Activated naive CD8-positive, alpha-beta T cell (primary cell): ENCODE results near the gene CLIC4.
"Not testable (repeated sequence)": the region's sequence is repeated elsewhere in the genome, so short reads cannot be mapped to it uniquely, and the experiment has no call there.

ENCODE experiments used
- H3K27ac Mint-ChIP-seq: one replicate; pipeline ENCODE4 v1.8.0; 2021; ENCODE audit warnings: mixed read lengths
- H3K27me3 Mint-ChIP-seq: one replicate; pipeline ENCODE4 v1.8.0; 2021; ENCODE audit warnings: mixed read lengths
- H3K36me3 Mint-ChIP-seq: one replicate; pipeline ENCODE4 v1.8.0; 2021; ENCODE audit warnings: mixed read lengths
- H3K4me1 Mint-ChIP-seq: one replicate; pipeline ENCODE4 v1.8.0; 2021; ENCODE audit warnings: low read depth, mixed read lengths
- H3K4me3 Mint-ChIP-seq: one replicate; pipeline ENCODE4 v1.8.0; 2021; ENCODE audit warnings: mild to moderate bottlenecking, mixed read lengths
- H3K9me3 Mint-ChIP-seq: one replicate; pipeline ENCODE4 v1.8.0; 2021; ENCODE audit warnings: low read depth, mixed read lengths

The CLIC4 gene

DNA sequence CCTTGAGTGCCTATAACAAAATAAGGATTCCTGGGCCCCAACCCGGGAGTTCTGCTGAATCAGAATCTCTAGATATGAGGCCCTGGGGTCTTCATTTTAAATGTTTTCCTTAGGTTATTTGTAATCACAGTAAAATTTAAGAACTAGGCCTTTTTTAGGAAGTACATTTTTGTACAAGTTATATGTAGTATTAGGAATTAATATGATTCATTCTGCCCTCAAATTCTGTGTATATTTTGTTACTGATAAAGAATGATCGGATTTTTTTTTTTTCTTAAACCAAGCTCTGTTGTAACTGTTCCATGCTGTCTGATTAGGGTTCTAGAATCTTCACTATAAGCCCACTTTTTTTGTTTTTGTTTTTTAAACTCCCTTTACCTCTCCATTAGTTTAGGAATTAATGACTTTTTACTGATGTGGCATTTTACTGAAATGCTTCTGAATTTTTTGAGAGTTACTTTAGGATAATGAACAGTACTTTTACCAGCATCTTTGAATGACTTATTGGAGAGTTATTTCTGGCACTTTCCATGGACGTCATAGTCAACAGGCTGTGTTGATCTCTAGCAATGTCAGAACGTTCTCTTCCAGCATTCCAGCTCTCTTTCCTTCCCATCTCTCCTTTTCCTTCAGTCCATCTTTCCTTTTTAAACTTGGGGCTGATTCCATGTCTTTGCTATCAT, 48.3 kb downstream of the CLIC4 start:
- no peak overlapping the region for H3K27ac Mint-ChIP-seq
- H3K4me1 Mint-ChIP-seq: no peaks in the 10 kb centered on the region
- H3K27me3 Mint-ChIP-seq: peaks cover 1% of the 10 kb centered on the region
- peaks cover 3% of the 10 kb centered on the region for H3K9me3 Mint-ChIP-seq
- H3K36me3 Mint-ChIP-seq: peaks cover 2% of the 10 kb centered on the region
- H3K4me3 Mint-ChIP-seq: no peak overlapping the region

DNA sequence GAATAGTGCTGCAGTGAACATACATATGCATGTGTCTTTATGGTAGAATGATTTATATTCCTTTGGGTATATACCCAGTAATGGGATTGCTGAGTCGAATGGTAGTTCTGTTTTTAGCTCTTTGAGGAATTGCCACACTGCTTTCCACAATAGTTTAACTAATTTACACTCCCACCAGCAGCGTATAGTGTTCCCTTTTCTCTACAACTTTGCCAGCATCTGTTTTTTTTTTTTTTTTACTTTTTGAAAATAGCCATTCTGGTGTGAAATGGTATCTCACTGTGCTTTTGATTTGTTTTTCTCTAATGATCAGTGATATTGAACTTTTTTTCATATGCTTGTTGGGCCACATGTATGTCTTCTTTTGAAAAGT, 48.9 kb downstream of the CLIC4 start:
- not testable (repeated sequence) for H3K4me1 Mint-ChIP-seq, H3K9me3 Mint-ChIP-seq, H3K27me3 Mint-ChIP-seq, H3K27ac Mint-ChIP-seq, H3K36me3 Mint-ChIP-seq, H3K4me3 Mint-ChIP-seq

DNA sequence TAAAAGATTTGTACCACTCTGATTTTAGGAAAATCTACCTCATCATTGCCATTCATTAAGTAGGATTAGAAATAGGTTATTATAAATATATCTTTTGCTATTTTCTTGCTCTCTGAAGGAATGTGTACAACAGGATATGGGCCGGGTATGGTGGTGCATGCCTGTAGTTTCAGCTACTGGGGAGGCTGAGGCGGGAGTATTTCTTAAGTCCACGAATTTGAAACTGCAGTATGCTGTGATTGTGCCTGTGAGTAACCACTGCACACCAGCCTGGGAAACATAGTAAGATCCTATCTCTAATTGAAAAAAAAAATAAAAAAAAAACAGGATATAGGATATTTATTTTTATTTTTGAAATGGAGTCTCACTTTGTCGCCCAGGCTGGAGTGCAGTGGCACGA, 50.0 kb downstream of the CLIC4 start:
- no peak overlapping the region for H3K27ac Mint-ChIP-seq
- no peak overlapping the region for H3K4me3 Mint-ChIP-seq
- peaks cover 3% of the 10 kb centered on the region for H3K9me3 Mint-ChIP-seq
- H3K4me1 Mint-ChIP-seq: no peaks in the 10 kb centered on the region
- peaks cover 2% of the 10 kb centered on the region for H3K36me3 Mint-ChIP-seq
- peaks cover 1% of the 10 kb centered on the region for H3K27me3 Mint-ChIP-seq

DNA sequence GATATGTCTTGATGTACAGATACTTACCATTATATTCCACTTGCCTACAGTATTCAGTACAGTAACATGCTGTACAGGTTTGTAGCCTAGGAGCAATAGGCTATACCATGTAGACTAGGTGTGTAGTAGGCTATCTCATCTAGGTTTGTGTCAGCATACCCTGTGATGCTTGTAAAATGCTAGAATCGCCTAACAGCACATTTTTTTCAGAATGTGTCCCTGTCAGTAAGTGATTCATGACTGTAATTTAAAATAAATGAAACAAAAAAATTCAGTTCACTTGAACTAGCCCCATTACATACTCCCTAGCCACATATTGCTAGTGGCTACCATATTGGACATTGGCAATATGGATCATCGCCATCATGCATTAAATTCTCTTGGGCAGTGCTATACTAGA, 51.3 kb downstream of the CLIC4 start:
- Mint-ChIP-seq H3K27me3 (peaks cover 1% of the 10 kb centered on the region), H3K9me3 (peaks cover 3% of the 10 kb centered on the region), H3K4me3 (no peak overlapping the region), H3K36me3 (peaks cover 2% of the 10 kb centered on the region), H3K27ac (no peak overlapping the region), H3K4me1 (no peaks in the 10 kb centered on the region)

DNA sequence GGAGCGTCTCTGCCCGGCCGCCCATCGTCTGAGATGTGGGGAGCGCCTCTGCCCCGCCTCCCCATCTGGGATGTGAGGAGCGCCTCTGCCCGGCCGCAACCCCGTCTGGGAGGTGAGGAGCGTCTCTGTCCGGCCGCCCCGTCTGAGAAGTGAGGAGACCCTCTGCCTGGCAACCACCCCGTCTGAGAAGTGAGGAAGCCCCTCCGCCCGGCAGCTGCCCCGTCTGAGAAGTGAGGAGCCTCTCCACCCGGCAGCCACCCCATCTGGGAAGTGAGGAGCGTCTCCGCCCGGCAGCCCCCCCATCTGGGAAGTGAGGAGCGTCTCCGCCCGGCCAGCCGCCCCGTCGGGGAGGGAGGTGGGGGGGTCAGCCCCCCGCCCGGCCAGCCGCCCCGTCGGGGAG, 54.0 kb downstream of the CLIC4 start:
- not testable (repeated sequence) for H3K4me1 Mint-ChIP-seq, H3K4me3 Mint-ChIP-seq, H3K36me3 Mint-ChIP-seq, H3K9me3 Mint-ChIP-seq, H3K27me3 Mint-ChIP-seq, H3K27ac Mint-ChIP-seq

DNA sequence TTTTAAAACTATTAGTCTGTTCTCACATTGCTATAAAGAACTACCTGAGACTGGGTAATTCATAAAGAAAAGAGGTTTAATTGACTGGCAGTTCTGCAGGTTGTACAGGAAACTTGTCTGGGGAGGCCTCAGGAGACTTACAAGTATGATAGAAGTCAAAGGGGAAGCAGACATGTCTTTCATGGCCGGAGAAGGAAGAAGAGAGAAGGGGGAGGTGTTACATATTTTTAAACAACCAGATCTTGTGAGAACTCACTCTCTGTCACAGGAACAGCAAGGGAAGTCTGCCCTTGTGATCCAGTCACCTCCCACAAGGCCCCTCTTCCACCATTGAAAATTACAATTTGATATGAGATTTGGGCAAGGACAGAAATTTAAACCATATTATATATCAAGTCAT, 55.9 kb downstream of the CLIC4 start:
- no peak overlapping the region for H3K27ac Mint-ChIP-seq
- no peak overlapping the region for H3K4me3 Mint-ChIP-seq
- H3K9me3 Mint-ChIP-seq: peaks cover 3% of the 10 kb centered on the region
- peaks cover 1% of the 10 kb centered on the region for H3K27me3 Mint-ChIP-seq
- peaks cover 3% of the 10 kb centered on the region for H3K4me1 Mint-ChIP-seq
- H3K36me3 Mint-ChIP-seq: peaks cover 2% of the 10 kb centered on the region

DNA sequence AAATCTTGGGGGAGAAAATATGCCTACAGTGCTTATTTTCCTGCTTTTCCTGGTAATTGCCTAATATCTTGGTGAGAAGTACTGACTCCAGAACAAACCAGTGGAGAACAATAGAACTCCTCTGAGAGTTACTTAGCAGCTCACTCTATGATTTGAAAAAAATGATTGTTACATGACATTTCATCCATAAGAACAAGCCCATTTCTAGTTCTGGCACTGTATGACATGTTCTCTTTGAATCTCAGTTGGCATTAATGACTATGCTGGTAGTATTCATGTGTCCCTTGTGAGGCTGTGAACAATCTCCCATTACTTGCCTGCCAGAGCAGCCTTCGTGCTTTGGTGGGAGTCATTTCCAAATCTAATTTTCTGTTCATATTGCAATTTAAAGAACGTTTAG, 58.0 kb downstream of the CLIC4 start:
- Mint-ChIP-seq H3K27me3 (peaks cover 1% of the 10 kb centered on the region), H3K36me3 (peaks cover 2% of the 10 kb centered on the region), H3K27ac (no peak overlapping the region), H3K4me3 (no peak overlapping the region), H3K4me1 (peaks cover 3% of the 10 kb centered on the region), H3K9me3 (peaks cover 2% of the 10 kb centered on the region)

DNA sequence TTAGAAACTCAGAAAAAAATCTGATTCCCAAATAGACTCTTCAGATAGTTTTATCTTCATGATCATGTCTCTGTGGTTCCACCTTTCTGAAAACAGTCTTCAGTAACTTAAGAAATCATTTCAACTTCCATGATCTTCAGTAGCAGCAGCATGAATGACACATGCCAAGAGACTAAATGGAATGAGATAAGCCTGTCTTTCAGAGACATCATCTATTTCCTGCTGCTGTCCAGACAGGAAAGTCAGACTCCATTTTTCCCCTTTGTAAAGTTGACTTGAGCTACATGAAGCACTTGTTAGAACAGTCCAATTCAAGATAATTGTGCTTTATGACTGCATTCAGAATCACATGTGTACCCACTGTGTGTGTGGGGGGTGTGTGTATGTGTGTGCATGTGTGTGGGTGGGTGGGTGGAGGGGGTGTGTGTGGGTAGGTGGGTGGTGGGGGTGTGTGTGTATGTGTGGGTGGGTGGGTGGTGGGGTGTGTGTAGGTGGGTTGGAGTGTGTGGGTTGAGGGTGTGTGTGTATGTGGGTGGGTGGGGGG, 58.8 kb downstream of the CLIC4 start:
- H3K9me3 Mint-ChIP-seq: no peaks in the 10 kb centered on the region
- no peaks in the 10 kb centered on the region for H3K36me3 Mint-ChIP-seq
- H3K4me1 Mint-ChIP-seq: peaks cover 3% of the 10 kb centered on the region
- H3K27ac Mint-ChIP-seq: no peak overlapping the region
- H3K4me3 Mint-ChIP-seq: no peak overlapping the region
- H3K27me3 Mint-ChIP-seq: no peaks in the 10 kb centered on the region

DNA sequence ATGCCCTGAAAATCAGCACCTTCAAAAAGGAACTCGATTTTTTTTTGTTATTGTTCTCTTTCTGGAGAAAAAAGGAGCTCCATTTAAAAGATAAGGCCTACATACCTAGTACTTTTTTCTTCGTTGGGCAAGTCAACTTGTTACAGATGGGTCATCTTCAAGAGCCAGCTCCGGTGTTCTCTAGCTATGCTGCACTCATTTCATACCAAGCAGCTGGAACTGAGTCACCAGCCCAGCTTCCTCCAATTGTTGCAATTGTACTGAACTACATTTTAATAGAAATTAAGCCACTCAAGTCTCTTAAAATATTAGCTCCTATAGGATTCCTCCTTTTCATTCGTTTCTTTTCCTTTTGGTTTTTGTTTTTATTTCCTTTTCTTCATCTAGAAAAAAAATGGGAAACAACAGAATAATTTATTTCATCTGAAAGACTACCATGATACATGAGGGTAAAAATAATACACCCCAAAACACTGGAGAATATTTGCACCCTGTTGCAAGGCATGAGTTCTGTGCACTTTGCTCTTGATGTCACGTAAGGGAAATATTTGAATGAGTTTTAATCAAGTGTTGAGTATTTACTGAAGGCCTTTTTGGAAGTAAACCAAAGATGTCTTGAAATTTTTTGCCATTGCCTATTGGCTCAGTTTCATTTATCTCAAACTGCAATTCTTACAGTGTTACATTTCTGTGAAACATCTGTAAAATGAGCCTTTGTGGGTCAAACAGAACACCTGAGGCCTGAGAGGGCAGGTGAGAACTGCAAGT, 60.5 kb downstream of the CLIC4 start:
- H3K4me3 Mint-ChIP-seq: no peak overlapping the region

DNA sequence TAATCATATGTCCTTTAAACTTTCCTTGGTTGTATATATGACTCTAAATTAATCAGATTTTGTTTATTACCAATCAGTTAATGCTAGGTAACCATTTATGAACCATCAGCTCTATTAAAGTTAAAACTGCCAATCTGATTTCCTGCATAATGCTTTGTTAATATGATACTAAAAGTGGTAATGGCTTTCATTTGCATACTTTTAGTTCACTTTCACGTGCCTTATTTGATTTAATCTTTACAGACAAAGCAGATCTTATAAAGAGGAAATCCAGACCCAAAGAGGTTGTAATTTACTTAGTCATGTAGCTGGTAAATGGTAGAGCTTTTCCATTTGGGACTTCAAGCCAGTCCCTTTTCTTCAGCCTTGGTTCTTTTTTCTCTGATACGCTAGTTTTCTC, 61.3 kb downstream of the CLIC4 start:
- no peaks in the 10 kb centered on the region for H3K36me3 Mint-ChIP-seq
- peaks cover 3% of the 10 kb centered on the region for H3K4me1 Mint-ChIP-seq
- no peaks in the 10 kb centered on the region for H3K9me3 Mint-ChIP-seq
- no peak overlapping the region for H3K4me3 Mint-ChIP-seq
- no peak overlapping the region for H3K27ac Mint-ChIP-seq
- H3K27me3 Mint-ChIP-seq: no peaks in the 10 kb centered on the region

More for the DNA sequence above, 60.5 kb downstream of the CLIC4 start:
- no peaks in the 10 kb centered on the region for H3K27me3 Mint-ChIP-seq
- no peaks in the 10 kb centered on the region for H3K36me3 Mint-ChIP-seq
- H3K9me3 Mint-ChIP-seq: no peaks in the 10 kb centered on the region
- H3K4me1 Mint-ChIP-seq: peaks cover 3% of the 10 kb centered on the region
- H3K27ac Mint-ChIP-seq: no peak overlapping the region

DNA sequence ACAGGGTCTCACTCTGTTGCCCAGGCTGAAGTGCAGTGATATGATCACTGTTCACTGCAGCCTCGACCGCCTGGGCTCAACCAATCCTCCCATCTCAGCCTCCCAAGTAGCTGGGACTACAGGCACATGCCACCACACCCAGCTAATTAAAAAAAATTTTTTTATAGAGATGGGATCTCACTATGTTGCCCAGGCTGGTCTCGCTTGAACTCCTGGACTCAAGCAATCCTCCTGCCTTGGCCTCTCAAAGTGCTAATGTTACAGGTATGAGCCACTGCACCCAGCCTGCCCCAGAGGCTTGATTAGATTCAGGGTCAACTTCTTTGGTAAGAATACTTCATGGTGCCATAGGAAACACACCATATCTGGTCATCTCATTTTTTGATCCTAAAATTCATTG, 66.2 kb downstream of the CLIC4 start:
- H3K36me3 Mint-ChIP-seq, H3K9me3 Mint-ChIP-seq, H3K4me3 Mint-ChIP-seq, H3K4me1 Mint-ChIP-seq, H3K27me3 Mint-ChIP-seq, H3K27ac Mint-ChIP-seq: not testable (repeated sequence)

DNA sequence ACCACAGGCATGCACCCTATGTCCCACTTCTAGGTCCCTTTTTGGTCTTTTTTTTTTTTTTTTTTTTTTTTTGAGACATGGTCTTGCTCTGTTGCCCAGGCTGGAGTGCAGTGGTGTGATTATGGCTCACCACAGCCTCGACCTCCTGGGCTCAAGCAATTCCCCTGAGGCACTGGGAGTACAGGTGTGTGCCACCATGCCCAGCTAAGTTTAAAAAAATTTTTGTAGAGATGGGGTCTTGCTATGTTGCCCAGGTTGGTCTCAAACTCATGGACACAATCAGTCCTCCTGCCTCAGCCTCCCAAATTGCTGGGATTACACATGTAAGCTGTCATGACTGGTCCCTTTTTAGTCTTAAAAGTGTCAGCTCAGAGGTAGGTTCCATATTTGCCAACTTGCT, 75.0 kb downstream of the CLIC4 start:
- not testable (repeated sequence) for H3K4me1 Mint-ChIP-seq, H3K27ac Mint-ChIP-seq, H3K4me3 Mint-ChIP-seq, H3K36me3 Mint-ChIP-seq, H3K27me3 Mint-ChIP-seq, H3K9me3 Mint-ChIP-seq

DNA sequence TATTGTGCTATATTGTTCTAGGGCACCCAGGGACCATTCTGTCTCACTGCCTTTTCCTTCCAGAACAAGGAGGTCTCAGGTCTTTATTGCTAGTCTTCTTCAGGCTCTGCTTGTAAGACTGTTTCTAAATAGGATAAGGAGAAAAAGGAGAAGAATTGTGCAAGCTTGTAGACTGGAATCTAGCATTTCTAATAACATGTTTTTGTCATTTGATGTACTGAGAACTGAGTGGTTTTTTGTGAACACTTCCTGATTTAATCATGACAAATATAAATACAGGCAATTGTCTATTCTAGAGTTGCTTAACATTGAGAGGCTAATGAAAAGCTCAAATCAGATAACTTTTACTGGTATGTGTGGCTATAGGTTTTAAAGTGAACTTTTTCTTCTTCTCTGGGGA, 77.6 kb downstream of the CLIC4 start:
- no peaks in the 10 kb centered on the region for H3K36me3 Mint-ChIP-seq
- no peaks in the 10 kb centered on the region for H3K4me1 Mint-ChIP-seq
- H3K27me3 Mint-ChIP-seq: no peaks in the 10 kb centered on the region
- no peak overlapping the region for H3K4me3 Mint-ChIP-seq
- H3K9me3 Mint-ChIP-seq: no peaks in the 10 kb centered on the region
- no peak overlapping the region for H3K27ac Mint-ChIP-seq

DNA sequence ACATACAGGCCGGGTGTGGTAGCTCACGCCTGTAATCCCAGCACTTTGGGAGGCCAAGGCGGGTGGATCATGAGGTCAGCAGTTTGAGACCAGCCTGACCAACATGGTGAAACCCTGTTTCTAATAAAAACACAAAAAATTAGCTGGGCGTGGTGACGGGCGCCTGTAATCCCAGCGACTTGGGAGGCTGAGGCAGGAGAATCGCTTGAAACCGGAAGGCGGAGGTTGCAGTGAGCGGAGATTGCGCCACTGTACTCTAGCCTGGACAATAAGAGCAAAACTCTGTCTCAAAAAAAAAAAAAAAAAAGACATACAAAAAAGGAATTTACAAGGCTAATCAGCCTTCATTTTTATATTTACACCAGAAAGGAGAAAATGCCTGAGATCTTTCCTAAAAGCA, 78.2 kb downstream of the CLIC4 start:
- not testable (repeated sequence) for H3K4me1 Mint-ChIP-seq, H3K9me3 Mint-ChIP-seq, H3K27ac Mint-ChIP-seq, H3K4me3 Mint-ChIP-seq, H3K27me3 Mint-ChIP-seq, H3K36me3 Mint-ChIP-seq

DNA sequence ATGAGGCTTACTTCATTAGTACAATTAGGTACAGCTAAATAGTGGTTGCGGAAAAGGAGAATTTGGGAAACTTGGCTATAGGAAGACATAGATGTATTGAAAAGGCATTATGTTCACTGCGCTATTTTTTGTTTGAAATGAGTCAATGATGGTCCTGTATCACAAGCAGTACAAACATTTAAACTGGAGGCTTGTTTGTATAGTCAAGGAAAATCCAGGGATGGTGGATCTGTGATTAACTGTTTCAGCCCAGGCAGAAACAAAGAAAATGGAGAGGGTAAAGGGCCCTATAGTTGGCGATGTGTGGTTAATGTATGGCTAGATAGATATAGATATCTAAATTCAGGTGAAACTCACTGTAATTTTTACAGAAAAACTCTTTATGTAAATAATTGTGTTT, 79.9 kb downstream of the CLIC4 start:
- H3K36me3 Mint-ChIP-seq: no peaks in the 10 kb centered on the region
- H3K9me3 Mint-ChIP-seq: no peaks in the 10 kb centered on the region
- H3K4me3 Mint-ChIP-seq: no peak overlapping the region
- H3K4me1 Mint-ChIP-seq: no peaks in the 10 kb centered on the region
- no peak overlapping the region for H3K27ac Mint-ChIP-seq
- peaks cover 1% of the 10 kb centered on the region for H3K27me3 Mint-ChIP-seq

DNA sequence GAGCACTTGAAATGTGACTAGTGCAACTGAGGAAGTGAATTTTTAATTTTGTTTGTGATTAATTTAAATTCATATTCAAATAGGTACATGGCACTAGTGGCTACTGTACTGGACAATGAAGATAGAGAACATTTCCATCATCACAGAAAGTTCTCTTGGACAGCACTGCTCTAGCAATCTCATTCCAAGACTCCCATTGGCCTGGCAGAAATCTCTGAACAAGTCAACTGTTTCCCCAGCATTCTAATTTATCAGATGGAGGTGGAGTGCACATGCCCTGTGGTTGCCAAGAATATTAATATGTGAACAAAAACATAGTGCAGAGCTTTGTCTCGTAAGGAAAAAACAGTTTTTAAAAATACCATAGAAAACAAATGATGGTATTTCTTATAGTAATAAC, 81.3 kb downstream of the CLIC4 start:
- no peak overlapping the region for H3K4me3 Mint-ChIP-seq
- H3K27ac Mint-ChIP-seq: no peak overlapping the region
- H3K4me1 Mint-ChIP-seq: no peaks in the 10 kb centered on the region
- H3K27me3 Mint-ChIP-seq: peaks cover 1% of the 10 kb centered on the region
- no peaks in the 10 kb centered on the region for H3K9me3 Mint-ChIP-seq
- no peaks in the 10 kb centered on the region for H3K36me3 Mint-ChIP-seq
